NCI-H446 (cell line): ENCODE data around the gene ENDOV.
A peak's percentile ranks its signal among the peaks of the same experiment; 100 is the strongest.

ENCODE experiments used
- DNase-seq, 2 experiments: peaks; one replicate each; lab custom pipeline; 2025; lab: John Stamatoyannopoulos, UW

ENDOV gene

GRCh38 chr17:80431246-80432195, 16.6 kb downstream of the ENDOV start:
- no peak for DNase-seq

GRCh38 chr17:80432350-80432955, 17.5 kb downstream of the ENDOV start:
- no peak for DNase-seq

- no peak for DNase-seq
Measured at GRCh38 chr17:80432961-80433550, 18.1 kb downstream of the ENDOV start.

GRCh38 chr17:80433916-80434666, 19.1 kb downstream of the ENDOV start:
- no peak for DNase-seq

GRCh38 chr17:80437532-80437931, 22.6 kb downstream of the ENDOV start:
- no peak for DNase-seq

- DNase-seq: no peak
Measured at GRCh38 chr17:80438806-80439205, 23.8 kb downstream of the ENDOV start.

- no peak for DNase-seq
Measured at GRCh38 chr17:80439499-80439898, 24.5 kb downstream of the ENDOV start.

GRCh38 chr17:80441133-80441578, 26.2 kb downstream of the ENDOV start:
- DNase-seq: no peak

- DNase-seq: no peak
Measured at GRCh38 chr17:80441598-80442322, 26.8 kb downstream of the ENDOV start.

- no peak for DNase-seq
Measured at GRCh38 chr17:80442323-80442659, 27.3 kb downstream of the ENDOV start.

GRCh38 chr17:80442764-80443163, 27.8 kb downstream of the ENDOV start:
- DNase-seq: no peak

GRCh38 chr17:80443498-80443897, 28.5 kb downstream of the ENDOV start:
- DNase-seq: no peak

GRCh38 chr17:80443916-80444643, 29.1 kb downstream of the ENDOV start:
- DNase-seq: peak; percentile 79 to 94

- DNase-seq: no peak
Measured at GRCh38 chr17:80444644-80444979, 29.6 kb downstream of the ENDOV start.

- peak; percentile 92 to 97 for DNase-seq
Measured at GRCh38 chr17:80445007-80445725, 30.2 kb downstream of the ENDOV start.

GRCh38 chr17:80445726-80446110, 30.8 kb downstream of the ENDOV start:
- peak; percentile 92 to 98 for DNase-seq

- DNase-seq: peak; percentile 58 to 78
Measured at GRCh38 chr17:80446645-80447405, 31.9 kb downstream of the ENDOV start.

GRCh38 chr17:80447790-80448189, 32.8 kb downstream of the ENDOV start:
- no peak for DNase-seq

GRCh38 chr17:80449194-80449929, 34.4 kb downstream of the ENDOV start:
- DNase-seq: no peak
